Islet of Langerhans (tissue), 1 donor: Measurements from ENCODE around the gene SCGB3A2.
A peak's percentile ranks its signal among the peaks of the same experiment; 100 is the strongest.

Experiments used
- FAIRE-seq: peaks from one replicate; lab custom pipeline; 2011; peaks lifted over from hg19 to GRCh38; lab: Jason Lieb, UNC

SCGB3A2 gene

GRCh38 chr5:147906326-147907095 lies 28.0 kb downstream of the SCGB3A2 start, which contains the start of gene C5orf46:
C5orf46 (minus strand) TSS chr5:147906538; CDS start chr5:147906501, 37 bp downstream.
- no peak for FAIRE-seq

GRCh38 chr5:147911427-147911826 lies 32.9 kb downstream of the SCGB3A2 start:
- FAIRE-seq = peak; percentile 9

GRCh38 chr5:147912011-147912410 lies 33.5 kb downstream of the SCGB3A2 start:
- no peak for FAIRE-seq

GRCh38 chr5:147913786-147914185 lies 35.3 kb downstream of the SCGB3A2 start:
- peak; percentile 33 for FAIRE-seq

- FAIRE-seq = no peak
These were observed 39.7 kb downstream of the SCGB3A2 start for GRCh38 chr5:147918101-147918685.

- no peak for FAIRE-seq
These were observed 40.4 kb downstream of the SCGB3A2 start for GRCh38 chr5:147918899-147919298.

- no peak for FAIRE-seq
These were observed 42.0 kb downstream of the SCGB3A2 start for GRCh38 chr5:147920420-147921030.

GRCh38 chr5:147921136-147921535 lies 42.6 kb downstream of the SCGB3A2 start:
- FAIRE-seq = no peak

- no peak for FAIRE-seq
These were observed 46.5 kb downstream of the SCGB3A2 start for GRCh38 chr5:147925020-147925419.

- no peak for FAIRE-seq
These were observed 49.4 kb downstream of the SCGB3A2 start for GRCh38 chr5:147927901-147928300.

- no peak for FAIRE-seq
These were observed 52.3 kb downstream of the SCGB3A2 start for GRCh38 chr5:147930769-147931168.
